Activated CD8-positive, alpha-beta memory T cell treated with anti-CD3 and anti-CD28 coated beads for 48 hours (primary cell): ENCODE measurements around the gene ANKRD66.
"Not testable (repeated sequence)": the region's sequence is repeated elsewhere in the genome, so short reads cannot be mapped to it uniquely, and the experiment has no call there.

Experiments
- DNase-seq, 3 experiments: peaks; one replicate each; pipeline ENCODE4 v3.0.0-alpha.2; 2020; ENCODE audit warnings: low read depth in 2 of 3, low spot score in 2 of 3

ANKRD66 gene

GRCh38 chr6:46751658-46752057 is 4.9 kb downstream of the ANKRD66 start:
- no peak for DNase-seq

GRCh38 chr6:46755865-46756264 is 9.1 kb downstream of the ANKRD66 start:
- DNase-seq: no peak

GRCh38 chr6:46756469-46757213 is 9.9 kb downstream of the ANKRD66 start:
- DNase-seq: no peak

- no peak for DNase-seq
Measured at GRCh38 chr6:46757214-46757596, 10.5 kb downstream of the ANKRD66 start.

GRCh38 chr6:46758960-46759753 is 12.4 kb downstream of the ANKRD66 start:
- no peak for DNase-seq

GRCh38 chr6:46760925-46761324 is 14.2 kb downstream of the ANKRD66 start:
- no peak for DNase-seq

GRCh38 chr6:46763466-46763865 is 16.7 kb downstream of the ANKRD66 start:
- DNase-seq: no peak

GRCh38 chr6:46764280-46764679 is 17.5 kb downstream of the ANKRD66 start:
- DNase-seq: not testable (repeated sequence)

GRCh38 chr6:46764961-46765360 is 18.2 kb downstream of the ANKRD66 start:
- no peak for DNase-seq

GRCh38 chr6:46772016-46772415 is 25.3 kb downstream of the ANKRD66 start:
- no peak for DNase-seq

- DNase-seq: no peak
Measured at GRCh38 chr6:46772762-46773161, 26.0 kb downstream of the ANKRD66 start.

- DNase-seq: no peak
Measured at GRCh38 chr6:46773201-46773855, 26.6 kb downstream of the ANKRD66 start.

GRCh38 chr6:46774736-46775135 is 28.0 kb downstream of the ANKRD66 start:
- DNase-seq: not testable (repeated sequence)

- DNase-seq: no peak
Measured at GRCh38 chr6:46776070-46776712, 29.5 kb downstream of the ANKRD66 start.

GRCh38 chr6:46777476-46778346 is 31.0 kb downstream of the ANKRD66 start:
- no peak for DNase-seq

- DNase-seq: peak in 1 of 3 experiments; percentile 7
Measured at GRCh38 chr6:46781478-46782378, 35.0 kb downstream of the ANKRD66 start.

GRCh38 chr6:46784535-46784934 is 37.8 kb downstream of the ANKRD66 start:
- DNase-seq: no peak

GRCh38 chr6:46787871-46788540 is 41.3 kb downstream of the ANKRD66 start:
- no peak for DNase-seq

- no peak for DNase-seq
Measured at GRCh38 chr6:46788791-46789190, 42.1 kb downstream of the ANKRD66 start.
